NCI-H2227 (cell line): Measurements from ENCODE around the gene DDX39B.
"Not testable (repeated sequence)": the region's sequence is repeated elsewhere in the genome, so short reads cannot be mapped to it uniquely, and the experiment has no call there.

Experiments used
- DNase-seq: peaks from one replicate; lab custom pipeline; 2025; ENCODE audit not compliant: unreplicated experiment; lab: John Stamatoyannopoulos, UW

DDX39B gene

DNA sequence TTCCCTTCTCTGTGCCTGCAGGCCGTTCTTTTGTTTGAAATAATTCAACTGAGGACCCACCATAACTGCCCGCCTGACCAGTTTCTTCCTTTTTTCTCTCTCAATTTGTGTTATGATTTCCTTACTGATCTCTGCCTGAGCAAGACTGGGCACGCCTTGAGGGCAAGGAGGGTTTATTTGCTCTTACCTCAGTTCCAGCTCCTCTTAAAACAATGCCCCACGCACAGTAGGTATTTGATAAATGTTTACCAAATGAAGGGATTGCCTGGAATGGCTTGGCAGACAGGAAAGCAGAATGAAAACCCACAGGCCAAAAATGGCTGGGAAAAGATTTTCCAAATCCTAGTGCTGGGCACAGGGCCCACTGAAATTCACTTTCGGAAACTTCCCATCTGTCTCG is 54.1 kb downstream of the DDX39B start:
- DNase-seq = not testable (repeated sequence)

DNA sequence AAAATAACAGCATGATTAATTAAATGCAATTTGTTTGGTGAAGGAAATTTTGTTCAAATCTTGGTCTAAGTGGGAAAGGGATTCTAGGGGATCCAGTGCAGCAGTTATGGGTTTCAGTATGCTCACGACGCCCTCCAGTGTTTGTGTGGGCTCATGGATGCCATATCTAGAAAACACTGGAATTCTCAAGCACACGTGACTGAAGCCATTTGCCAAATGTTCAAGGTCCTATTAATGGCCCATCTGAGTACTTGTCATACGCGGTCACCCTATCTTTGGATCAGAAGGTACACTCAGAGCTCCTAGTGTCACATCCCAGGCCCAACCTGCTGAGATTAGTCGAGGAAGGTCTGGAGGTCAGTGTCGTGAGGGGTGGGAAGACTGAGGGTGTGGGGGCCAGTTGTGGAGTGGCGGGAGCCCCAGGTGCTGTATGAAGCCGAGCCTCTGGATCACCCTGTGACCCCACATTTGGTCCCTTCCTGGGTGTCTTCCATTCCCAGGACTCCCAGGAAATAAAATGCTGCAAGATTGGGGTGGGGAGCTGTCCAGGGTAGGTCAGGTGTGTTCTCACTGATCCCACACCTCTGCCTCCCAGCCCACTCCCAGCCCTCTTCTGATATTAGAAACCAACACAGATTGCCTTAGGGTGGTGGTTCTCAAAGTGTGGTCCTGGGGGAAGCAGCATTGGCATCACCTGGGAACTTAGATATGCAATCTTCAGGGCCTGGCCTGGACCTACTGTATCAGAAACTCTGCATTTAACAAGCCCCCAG is 55.6 kb downstream of the DDX39B start:
- not testable (repeated sequence) for DNase-seq

- no peak for DNase-seq
Observed at GRCh38 chr6:31485055-31485454, 56.7 kb downstream of the DDX39B start.

- no peak for DNase-seq
Observed at GRCh38 chr6:31483392-31483791, 58.4 kb downstream of the DDX39B start.

DNA sequence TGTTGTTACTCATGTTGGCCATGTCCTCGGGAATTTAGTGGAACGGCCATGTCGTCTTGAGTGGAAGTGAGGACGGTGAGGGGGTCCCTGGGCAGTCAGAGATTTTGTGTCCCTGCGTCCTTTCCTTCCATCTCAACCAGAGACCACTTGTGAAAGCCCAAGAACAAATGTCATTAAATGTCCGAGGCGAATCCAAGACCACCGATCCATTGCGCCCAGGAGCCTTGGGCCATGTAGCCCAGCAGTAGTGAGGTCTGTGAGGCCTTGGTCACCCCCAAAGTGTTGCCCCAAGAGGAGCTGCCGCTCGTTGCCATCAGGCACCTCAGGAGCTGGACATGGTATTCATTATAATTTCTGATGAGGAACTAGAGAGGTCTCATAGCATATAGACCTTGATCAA is 61.2 kb downstream of the DDX39B start:
- DNase-seq = no peak
